Cardiac muscle cell (in vitro differentiated cells and primary cell): ENCODE results near the gene MAP3K19. TPM values are rescaled to one million over a fixed set of nuclear protein-coding genes. Genes with fewer than 3 reads are reported as not detected.
"Not testable (repeated sequence)": the region's sequence is repeated elsewhere in the genome, so short reads cannot be mapped to it uniquely, and the experiment has no call there.

ENCODE experiments used
- DNase-seq, 2 donors: peaks; one replicate each; pipeline versions ENCODE4 v3.0.0 to v3.0.0-alpha.2; 2010 to 2017; ENCODE audit warnings: low read depth in 1 of 2, low spot score in 1 of 2
- H3K27ac ChIP-seq: fragments of 200-600 bp; sonication (generic); 2 replicates; pipeline ENCODE4 v1.5.1; 2016
- H3K27me3 ChIP-seq: fragments of 200-600 bp; sonication (generic); 2 replicates; pipeline ENCODE4 v1.6.0; 2016; ENCODE audit warnings: control low read depth
- H3K36me3 ChIP-seq: fragments of 200-600 bp; sonication (generic); 2 replicates; pipeline ENCODE4 v1.5.1; 2016; ENCODE audit warnings: control low read depth
- H3K4me1 ChIP-seq: fragments of 200-600 bp; sonication (generic); 2 replicates; pipeline ENCODE4 v1.8.1; 2017; ENCODE audit warnings: low read depth, mild to moderate bottlenecking, mixed run types
- H3K4me3 ChIP-seq: fragments of 200-600 bp; sonication (generic); 2 replicates; pipeline ENCODE4 v1.5.1; 2016; ENCODE audit warnings: mild to moderate bottlenecking
- H3K9me3 ChIP-seq: fragments of 200-600 bp; sonication (generic); 2 replicates; pipeline ENCODE4 v1.5.1; 2017; ENCODE audit warnings: low read depth, mild to moderate bottlenecking, control low read depth
- polyA plus RNA-seq: library from polyadenylated mRNA; unstranded; fragments of >200 nt; fragmentation: Nextera tagmentation; extraction: Ambion mirVana; gene quantifications from 2 replicates; pipeline ENCODE4 v1.2.1, GENCODE V29; 2016
- total RNA-seq: library from RNA; depleted of rRNA; stranded (reverse); fragments of >200 nt; gene quantifications from 2 replicates; pipeline ENCODE4 v1.2.3, GENCODE V29; 2016
- TF ChIP-seq, protein P1 (sequence below): IDR thresholded peaks from 2 replicates; pipeline ENCODE4 v1.5.1; 2012; ENCODE audit warnings: low read depth, mild to moderate bottlenecking, low read length

MAP3K19 gene
- total and polyA plus RNA-seq, 2 experiments from 2014 or later: not detected

DNA sequence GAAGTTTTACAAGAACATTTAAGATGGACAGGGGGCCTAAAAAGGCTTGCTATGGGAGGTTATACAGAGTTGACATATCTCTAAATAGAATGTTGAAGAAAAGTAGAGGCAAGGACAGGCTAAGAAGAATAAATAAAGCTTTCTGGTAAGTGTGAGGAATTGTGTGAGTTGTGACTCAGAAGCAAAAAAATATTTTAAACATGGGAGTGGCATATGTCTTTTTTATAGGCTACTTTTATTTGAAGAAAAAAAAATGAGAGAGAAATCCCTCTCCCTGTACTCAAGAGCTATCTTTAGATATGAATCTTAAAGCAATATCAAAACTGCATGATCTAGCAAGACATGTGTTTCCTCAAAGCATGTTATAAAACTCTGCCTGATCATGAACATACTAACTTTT lies 45.9 kb upstream of the MAP3K19 start:
- no peak for DNase-seq
- H3K36me3 ChIP-seq: peaks cover 4% of the 10 kb centered on the region
- no peak overlapping the region for H3K4me3 ChIP-seq
- TF ChIP-seq, protein P1, sequence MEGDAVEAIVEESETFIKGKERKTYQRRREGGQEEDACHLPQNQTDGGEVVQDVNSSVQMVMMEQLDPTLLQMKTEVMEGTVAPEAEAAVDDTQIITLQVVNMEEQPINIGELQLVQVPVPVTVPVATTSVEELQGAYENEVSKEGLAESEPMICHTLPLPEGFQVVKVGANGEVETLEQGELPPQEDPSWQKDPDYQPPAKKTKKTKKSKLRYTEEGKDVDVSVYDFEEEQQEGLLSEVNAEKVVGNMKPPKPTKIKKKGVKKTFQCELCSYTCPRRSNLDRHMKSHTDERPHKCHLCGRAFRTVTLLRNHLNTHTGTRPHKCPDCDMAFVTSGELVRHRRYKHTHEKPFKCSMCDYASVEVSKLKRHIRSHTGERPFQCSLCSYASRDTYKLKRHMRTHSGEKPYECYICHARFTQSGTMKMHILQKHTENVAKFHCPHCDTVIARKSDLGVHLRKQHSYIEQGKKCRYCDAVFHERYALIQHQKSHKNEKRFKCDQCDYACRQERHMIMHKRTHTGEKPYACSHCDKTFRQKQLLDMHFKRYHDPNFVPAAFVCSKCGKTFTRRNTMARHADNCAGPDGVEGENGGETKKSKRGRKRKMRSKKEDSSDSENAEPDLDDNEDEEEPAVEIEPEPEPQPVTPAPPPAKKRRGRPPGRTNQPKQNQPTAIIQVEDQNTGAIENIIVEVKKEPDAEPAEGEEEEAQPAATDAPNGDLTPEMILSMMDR: no peak
- no peaks in the 10 kb centered on the region for H3K27me3 ChIP-seq
- H3K4me1 ChIP-seq: no peaks in the 10 kb centered on the region
- H3K9me3 ChIP-seq: no peaks in the 10 kb centered on the region
- H3K27ac ChIP-seq: no peak overlapping the region

DNA sequence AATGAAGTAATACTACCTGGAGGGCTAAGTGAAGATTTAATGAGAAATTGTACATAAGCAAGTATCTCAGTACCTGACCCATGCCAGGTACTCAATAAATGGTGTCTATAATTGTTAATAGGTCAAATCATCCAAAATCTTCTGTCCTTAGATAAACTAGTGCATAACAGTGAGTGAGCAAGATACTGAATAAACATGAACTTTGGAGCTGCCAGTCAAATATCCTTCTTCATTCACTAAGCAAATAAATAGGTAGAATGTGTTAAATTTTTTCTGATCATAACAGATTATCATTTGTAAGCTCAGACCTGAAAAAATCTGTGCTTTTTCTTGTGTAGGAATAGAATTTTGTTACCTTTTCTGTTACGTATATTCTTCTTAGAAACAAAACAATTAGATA lies 44.4 kb upstream of the MAP3K19 start:
- DNase-seq: no peak

DNA sequence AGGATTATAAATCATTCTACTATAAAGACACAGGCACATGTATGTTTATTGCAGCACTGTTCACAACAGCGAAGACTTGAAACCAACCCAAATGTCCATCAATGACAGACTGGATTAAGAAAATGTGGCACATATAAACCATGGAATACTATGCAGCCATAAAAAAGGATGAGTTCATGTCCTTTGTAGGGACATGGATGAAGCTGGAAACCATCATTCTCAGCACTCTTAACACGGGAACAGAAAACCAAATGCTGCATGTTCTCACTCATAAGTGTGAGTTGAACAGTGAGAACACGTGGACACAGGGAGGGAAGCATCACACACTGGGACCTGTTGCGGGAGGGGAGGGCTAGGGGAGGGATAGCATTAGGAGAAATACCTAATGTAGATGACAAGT lies 42.4 kb upstream of the MAP3K19 start:
- H3K27ac ChIP-seq, H3K4me3 ChIP-seq, H3K36me3 ChIP-seq, H3K27me3 ChIP-seq, H3K9me3 ChIP-seq, DNase-seq, H3K4me1 ChIP-seq: not testable (repeated sequence)

More for the DNA sequence above, 44.4 kb upstream of the MAP3K19 start:
- H3K36me3 ChIP-seq: peaks cover 4% of the 10 kb centered on the region
- TF ChIP-seq, protein P1: no peak
- no peaks in the 10 kb centered on the region for H3K9me3 ChIP-seq
- no peaks in the 10 kb centered on the region for H3K27me3 ChIP-seq
- no peak overlapping the region for H3K27ac ChIP-seq
- no peaks in the 10 kb centered on the region for H3K4me1 ChIP-seq
- no peak overlapping the region for H3K4me3 ChIP-seq

DNA sequence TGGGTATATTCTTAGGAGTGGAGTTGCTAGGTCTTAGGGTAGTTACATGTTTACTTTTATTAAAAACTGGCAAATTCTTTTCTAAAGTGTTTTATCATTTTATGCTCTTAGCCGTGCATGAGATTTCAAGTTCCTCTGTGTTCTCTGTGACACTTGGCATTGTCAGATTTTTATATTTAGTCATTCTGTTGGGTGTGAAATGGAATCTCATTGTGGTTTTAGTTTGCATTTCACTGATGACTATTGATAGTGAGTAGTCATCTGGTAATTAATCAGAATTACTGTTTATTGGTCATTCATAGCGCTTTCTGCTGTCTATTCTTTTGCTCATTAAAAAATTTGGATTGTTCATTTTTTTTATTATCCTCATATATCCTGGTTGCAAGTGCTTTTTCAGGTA lies 39.0 kb upstream of the MAP3K19 start:
- Histone ChIP-seq H3K9me3 (no peaks in the 10 kb centered on the region), H3K4me1 (no peaks in the 10 kb centered on the region), H3K27ac (no peak overlapping the region), H3K36me3 (no peaks in the 10 kb centered on the region), H3K4me3 (no peak overlapping the region), H3K27me3 (no peaks in the 10 kb centered on the region)
- peak in 1 of 2 donors; percentile 0 for DNase-seq
- TF ChIP-seq, protein P1: no peak

DNA sequence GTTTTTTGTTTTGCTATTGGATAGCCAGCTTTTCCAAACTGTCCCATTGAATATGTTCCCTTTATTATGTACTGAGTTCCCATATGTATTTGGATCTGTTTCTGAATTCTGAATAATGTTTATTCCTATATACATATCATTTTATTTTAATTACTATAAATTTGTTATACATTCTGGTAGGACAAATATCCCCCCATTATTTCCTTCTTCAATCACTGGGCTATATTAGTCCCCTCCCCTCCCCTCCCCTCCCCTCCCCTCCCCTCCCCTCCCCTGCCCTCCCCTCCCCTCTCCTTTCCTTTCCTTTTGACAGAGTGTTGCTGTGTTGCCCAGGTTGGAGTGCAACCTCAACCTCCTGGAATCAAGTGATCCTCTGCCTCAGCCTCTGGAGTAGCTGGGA lies 31.2 kb upstream of the MAP3K19 start:
- Histone ChIP-seq H3K4me3 (no peak overlapping the region), H3K9me3 (no peaks in the 10 kb centered on the region), H3K4me1 (no peaks in the 10 kb centered on the region), H3K36me3 (no peaks in the 10 kb centered on the region), H3K27me3 (no peaks in the 10 kb centered on the region), H3K27ac (no peak overlapping the region)
- DNase-seq: no peak
- TF ChIP-seq, protein P1: no peak

DNA sequence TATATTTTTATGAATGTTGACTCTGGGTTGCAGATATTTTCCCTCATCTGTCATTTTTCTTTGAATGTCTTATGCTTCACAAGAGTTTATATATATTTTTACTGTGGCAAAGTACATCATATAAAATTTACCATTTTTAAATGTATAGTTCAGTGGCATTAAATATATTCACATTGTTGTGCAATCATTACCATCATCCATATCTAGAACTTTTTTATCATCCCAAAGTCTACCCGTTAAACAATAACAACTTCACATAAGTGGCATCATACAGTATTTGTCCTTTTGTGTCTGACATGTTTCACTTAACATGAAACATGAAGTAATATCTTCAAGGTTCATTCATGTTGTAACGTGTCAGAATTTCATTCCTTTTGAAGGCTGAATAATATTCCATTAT lies 29.3 kb upstream of the MAP3K19 start:
- no peaks in the 10 kb centered on the region for H3K36me3 ChIP-seq
- TF ChIP-seq, protein P1: no peak
- no peaks in the 10 kb centered on the region for H3K27me3 ChIP-seq
- no peaks in the 10 kb centered on the region for H3K4me1 ChIP-seq
- H3K4me3 ChIP-seq: no peak overlapping the region
- no peak for DNase-seq
- H3K9me3 ChIP-seq: no peaks in the 10 kb centered on the region
- no peak overlapping the region for H3K27ac ChIP-seq
